Measurements from ENCODE around the gene ROBO1.

The ROBO1 gene

DNA sequence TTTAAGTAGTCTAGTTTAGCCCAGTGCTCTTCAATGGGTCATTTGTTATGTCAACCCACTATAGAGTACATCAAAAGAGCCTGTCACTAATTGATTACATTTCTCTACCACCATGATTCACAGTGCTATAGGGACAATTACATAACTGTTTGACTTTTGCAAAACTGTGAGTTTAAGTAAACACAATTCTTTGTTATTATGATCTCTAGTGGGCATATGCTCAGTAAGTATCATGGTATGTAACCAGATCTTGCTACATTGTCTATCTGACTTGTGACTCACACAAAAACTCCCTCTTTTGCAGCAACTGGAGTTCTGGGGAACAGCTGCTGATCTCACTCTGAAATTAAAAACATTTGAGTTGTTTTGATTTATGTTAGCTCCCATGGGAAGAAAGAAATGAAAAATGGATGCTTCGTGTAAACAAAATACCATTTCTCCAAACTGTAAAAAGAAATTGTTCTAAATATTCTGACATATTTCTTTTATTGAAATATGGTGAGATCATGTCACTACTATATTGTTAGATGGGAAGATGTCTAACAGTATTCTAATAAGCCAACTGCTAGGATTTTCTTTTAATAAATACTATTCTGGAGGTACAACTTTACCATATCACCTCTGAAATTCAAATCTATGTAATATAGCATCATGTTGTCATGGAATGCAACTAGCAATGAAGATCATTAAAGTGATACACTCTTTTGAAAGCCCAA is 470.4 kb downstream of the ROBO1 start:
- no peak for DNase-seq

DNA sequence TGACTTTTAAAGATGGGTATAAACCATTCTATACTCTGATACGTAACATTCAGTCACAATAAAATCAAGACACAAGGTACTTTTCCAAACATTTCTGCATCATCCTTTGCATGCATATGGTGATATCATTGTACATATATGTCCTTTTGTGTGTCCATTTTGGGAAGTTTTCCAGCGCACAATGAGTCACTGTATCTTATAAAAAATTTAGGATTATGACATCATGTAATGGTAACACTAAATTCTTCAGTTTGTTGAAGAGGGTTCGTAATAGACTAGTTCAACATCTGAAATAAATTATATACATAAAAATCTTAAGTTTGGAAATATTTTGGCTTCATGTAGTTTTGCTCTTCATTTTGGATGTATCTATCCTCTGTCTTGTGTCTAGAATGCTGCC is 480.9 kb downstream of the ROBO1 start:
- DNase-seq: no peak

- no peak for DNase-seq
These were observed 481.9 kb downstream of the ROBO1 start for GRCh38 chr3:79285871-79286270.

- DNase-seq: no peak
These were observed 482.4 kb downstream of the ROBO1 start for GRCh38 chr3:79285380-79285779.

DNA sequence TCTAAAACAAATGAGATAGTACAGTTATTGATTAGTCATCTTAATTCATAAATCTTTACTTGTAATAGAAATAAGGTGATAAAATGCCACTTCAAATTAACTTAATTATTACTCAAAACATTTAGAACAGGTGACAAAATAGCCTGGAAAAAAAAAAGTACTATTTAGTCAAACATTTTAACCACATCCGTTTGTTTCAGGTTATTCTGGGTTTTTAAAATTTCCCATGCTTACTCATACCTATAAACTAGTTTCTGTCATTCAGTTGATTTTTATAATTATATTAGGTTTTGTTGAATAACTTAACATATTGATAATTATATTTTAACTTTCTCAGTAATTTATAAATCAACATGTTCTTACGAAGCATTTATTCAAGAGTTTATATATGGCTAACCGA is 483.0 kb downstream of the ROBO1 start:
- DNase-seq: no peak

DNA sequence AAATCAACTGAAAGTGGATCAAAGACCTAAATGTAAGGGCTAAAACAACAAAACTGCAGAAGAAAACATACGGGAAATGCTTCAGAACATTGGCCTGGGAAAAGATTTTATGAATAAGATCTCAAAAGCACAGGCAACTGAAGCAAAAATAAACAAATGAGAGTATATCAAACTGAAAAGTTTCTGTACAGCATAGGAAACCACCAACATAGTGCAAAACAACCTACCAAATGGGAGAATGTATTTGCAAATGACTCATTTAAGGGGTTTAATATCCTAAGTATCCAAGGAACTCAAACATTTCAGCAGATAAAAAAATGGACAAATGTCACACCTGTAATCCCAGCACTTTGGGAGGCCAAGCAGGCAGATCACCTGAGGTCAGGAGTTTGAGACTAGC is 489.1 kb downstream of the ROBO1 start:
- DNase-seq: no peak

- no peak for DNase-seq
These were observed 499.4 kb downstream of the ROBO1 start for GRCh38 chr3:79268422-79268821.

DNA sequence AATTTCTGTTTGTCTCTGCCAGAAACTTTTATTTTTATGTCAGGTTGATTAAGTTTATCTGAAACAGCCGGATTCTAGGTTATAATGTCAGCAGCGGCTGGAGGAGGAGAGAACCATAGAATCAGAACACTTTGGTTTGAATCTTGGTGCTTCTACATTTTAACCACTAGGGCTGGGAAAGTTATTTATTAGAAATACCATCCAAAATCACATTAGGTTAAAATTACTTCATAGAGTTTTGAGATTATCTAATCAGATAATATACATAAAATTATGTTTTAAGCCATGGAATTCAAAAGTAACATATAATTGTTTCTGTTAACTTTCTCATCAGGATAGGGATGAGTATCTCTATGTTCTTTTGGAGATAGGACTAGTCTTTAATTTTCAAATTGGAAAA is 502.9 kb downstream of the ROBO1 start:
- no peak for DNase-seq

DNA sequence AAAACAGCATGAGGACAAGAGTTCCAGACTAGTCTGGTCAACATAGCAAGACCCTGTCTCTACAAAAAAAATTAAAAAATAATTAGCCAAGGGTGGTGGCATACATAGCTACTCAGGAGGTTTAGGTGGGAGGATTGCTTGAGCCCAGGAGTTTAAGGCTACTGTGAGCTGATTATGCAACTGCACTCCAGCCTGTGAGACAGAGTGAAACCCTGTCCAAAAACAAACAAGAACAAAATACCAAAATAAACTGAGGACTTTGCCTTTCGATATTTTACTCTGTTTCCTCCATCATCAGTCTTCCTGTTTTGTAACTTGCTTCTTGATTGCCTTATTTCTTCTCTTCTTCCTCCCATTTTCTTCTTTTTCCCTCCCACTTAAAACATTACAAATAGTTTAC is 504.4 kb downstream of the ROBO1 start:
- DNase-seq: no peak

- DNase-seq: no peak
These were observed 509.3 kb downstream of the ROBO1 start for GRCh38 chr3:79258479-79258878.

DNA sequence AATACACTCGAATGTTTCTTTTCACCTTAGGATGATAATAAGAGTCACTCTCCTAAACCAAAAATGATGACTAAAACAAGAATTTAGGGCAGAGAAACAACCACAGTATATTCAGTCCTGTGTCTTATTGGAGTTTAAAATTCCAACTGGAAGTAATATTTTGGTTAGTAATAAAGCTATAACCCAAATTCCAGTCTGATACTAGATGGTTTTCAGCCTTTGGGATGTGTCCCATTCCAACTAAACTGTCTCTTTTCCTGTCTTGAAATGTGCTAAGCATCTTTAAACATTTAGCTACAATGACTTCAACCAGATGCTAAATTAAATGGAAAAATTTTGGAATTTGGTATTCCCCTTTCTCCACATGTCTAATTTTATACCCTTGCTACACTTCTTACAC is 510.0 kb downstream of the ROBO1 start:
- DNase-seq: no peak

DNA sequence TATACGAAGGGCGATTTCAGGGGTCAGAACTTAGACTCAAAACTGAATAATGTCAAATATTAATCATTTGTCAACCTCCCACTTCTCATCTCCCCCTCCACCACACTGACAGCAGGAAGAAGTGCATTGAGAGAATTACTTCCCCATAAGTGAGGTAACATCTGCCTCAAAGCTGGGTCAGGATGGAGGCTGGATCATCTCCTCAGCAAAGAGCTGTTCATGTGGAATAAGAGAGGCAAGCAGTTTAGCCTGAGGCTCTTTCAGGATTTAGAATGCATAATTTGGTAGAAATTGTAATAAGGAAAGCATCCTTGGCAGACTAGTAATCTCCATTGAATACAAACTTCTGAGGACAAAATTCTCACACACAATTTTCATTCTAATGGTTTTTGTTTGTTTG is 512.1 kb downstream of the ROBO1 start:
- no peak for DNase-seq

- no peak for DNase-seq
These were observed 512.5 kb downstream of the ROBO1 start for GRCh38 chr3:79255292-79255691.

DNA sequence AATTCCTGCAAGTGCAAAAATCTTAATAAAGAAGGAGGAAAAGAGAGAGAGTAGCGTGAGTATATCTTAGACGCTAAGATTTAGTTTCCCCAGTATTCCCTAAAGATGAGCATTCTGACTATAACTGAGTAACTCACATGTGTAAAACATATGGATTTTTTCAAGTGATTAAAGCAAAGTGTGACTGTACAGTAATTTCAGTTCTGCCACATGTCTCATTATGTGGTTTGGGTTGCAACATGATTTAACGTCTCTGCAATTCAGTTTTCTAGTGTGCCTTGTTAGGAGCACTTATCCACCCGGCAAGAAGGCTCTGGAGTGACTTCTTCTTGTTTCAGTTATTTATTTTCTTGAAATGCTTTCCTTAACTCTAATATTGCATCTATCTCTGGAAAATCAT is 514.1 kb downstream of the ROBO1 start:
- no peak for DNase-seq

- no peak for DNase-seq
These were observed 514.5 kb downstream of the ROBO1 start for GRCh38 chr3:79253271-79253670.

- DNase-seq: no peak
These were observed 517.1 kb downstream of the ROBO1 start for GRCh38 chr3:79250746-79251145.

GRCh38 chr3:79249701-79250100 is 518.1 kb downstream of the ROBO1 start:
- DNase-seq: no peak

DNA sequence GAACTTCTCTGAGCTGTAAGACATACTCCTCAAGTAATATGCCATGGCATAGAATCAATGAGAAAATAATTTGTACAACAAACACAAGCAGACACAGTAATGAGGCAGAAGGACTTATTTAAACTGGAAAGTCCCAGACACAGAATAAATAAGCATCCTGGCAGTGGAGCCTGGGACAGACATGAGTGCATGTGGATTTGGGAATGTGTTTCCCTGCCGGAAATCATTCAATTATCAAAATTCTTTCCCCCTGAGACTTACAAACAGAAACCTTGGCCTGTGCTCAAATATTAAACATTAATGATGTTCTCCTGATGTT is 520.1 kb downstream of the ROBO1 start:
- no peak for DNase-seq

DNA sequence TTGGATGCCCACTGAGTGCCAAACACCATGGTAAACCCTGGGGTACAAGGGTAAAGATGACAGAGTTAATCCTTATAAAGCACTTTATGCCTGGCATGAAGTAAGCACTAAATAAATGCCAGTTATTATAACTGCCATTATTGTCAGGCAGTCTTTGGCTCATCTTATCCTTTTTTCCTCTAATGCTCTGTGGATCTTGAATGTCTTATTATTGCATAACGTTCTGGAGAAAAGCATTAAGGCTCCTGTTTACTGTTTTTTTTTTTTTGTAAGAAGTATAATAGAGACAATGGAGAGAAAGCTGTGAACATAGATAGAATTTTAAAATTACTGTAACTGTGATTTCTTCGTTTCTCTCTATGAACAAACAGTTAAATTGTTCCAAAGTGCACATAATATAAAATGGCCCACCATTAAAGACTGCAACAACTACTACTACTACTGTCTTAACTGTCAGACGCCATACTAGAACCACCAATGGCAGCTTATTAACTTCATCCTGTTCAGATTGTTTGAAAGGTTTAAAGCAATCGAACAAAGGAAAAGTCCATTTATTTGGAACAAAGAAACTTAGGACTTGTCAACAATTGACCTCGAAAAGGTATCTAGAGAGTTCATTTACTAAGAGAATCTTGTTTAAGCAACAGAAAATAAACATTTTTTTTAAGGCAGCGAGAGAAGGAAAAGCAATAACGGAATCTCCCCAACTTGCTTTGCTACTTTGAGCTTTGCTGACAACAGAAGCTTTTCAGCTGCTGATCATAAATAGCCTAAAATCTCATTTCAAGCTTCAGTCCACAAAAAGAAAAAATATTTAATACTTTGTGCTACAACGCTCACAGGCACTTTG is 520.7 kb downstream of the ROBO1 start:
- DNase-seq: no peak

DNA sequence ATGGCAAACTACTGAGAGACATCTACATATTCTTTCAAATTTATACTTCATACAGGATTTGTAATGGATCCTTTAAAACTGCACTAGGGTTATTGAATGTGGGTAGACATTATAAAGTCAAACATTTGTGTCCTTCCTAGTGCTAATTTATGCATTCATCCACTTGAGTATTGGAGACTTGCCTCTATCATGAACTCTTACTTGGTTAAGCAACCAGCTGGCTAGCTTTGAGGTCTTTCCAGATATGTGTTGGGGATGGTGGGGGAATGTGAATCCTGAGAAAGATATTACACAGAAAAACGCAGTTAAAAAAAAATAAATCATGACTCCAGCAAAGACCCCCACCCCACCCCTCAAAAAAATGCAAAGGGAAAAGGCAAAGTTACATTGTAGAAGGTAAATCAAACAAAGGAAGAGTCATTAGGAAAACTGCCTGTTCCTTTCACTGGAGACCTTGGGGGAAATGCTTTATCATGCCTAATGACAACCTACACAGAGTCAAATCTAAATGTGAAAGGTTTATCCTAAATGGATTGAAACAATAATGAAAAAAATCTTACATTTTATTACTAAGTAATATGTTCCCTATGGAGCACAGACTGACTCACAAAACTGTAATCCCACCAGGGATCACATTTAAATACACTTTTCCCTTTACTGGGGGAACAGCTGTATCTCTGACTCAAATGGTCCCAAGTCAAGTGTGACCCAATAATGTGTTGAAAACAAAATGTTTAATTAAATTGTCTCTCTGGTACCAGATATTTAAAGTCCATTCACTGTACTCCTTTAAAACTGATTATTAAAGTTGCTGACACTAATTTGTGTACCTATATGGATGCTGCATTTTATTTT is 522.3 kb downstream of the ROBO1 start:
- no peak for DNase-seq

GRCh38 chr3:79236496-79236895 is 531.3 kb downstream of the ROBO1 start:
- DNase-seq: no peak

DNA sequence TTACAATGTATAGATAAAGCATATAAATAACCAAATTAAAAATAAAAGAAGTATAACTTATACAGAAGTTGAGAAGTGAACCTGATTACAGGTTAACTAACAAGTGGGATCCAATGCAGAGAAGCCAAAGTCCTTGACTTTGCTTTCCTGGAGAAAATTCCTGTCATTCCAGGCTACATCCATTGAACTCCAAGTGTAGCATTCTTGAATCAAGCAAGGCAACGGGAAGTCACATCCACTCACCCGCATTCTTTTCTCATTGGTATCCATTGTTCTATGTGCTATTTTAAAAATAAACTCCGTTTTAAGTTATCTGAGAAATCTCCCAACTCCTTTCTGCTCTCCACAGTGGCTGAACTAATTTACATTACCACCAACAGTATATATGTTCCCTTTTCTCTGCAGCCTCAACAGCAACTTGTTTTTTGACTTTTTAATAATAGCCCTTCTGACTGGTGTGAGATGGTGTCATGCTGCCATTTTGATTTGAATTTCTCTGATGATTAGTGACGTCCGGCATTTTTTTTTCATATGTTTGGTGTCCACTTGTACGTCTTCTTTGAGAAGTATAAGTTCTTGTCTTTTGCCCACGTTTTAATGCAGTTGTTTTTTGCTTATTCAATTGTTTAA is 534.3 kb downstream of the ROBO1 start:
- DNase-seq: no peak

GRCh38 chr3:79230266-79230665 is 537.5 kb downstream of the ROBO1 start:
- DNase-seq: no peak
